H9 (cell line): ENCODE data around the gene ACSL6. TPM values are rescaled to one million over a fixed set of nuclear protein-coding genes. Genes with fewer than 3 reads are reported as not detected.

Experiments
- DNase-seq: peaks from one replicate; pipeline ENCODE4 v3.0.0-alpha.2; 2017
- H2AFZ ChIP-seq: one replicate; pipeline ENCODE4 v1.6.1; 2013; ENCODE audit warnings: mild to moderate bottlenecking, low read length, control low read depth, moderate library complexity
- H2AK5ac ChIP-seq: 2 replicates; pipeline ENCODE4 v1.6.1; 2013; ENCODE audit warnings: low read length, control low read depth, mixed read lengths; ENCODE audit not compliant: insufficient read length
- H2BK120ac ChIP-seq: one replicate; pipeline ENCODE4 v1.6.1; 2013; ENCODE audit warnings: low read depth, mild to moderate bottlenecking, low read length, control low read depth, inconsistent platforms; ENCODE audit not compliant: poor library complexity, severe bottlenecking
- H2BK12ac ChIP-seq: 2 replicates; pipeline ENCODE4 v1.6.1; 2013; ENCODE audit warnings: low read length, control low read depth, mixed read lengths, low read depth; ENCODE audit not compliant: insufficient read length
- H2BK15ac ChIP-seq: 2 replicates; pipeline ENCODE4 v1.6.1; 2013; ENCODE audit warnings: low read depth, low read length, control low read depth
- H2BK20ac ChIP-seq: one replicate; pipeline ENCODE4 v1.6.1; 2013; ENCODE audit warnings: low read depth, mild to moderate bottlenecking, low read length, control low read depth, inconsistent platforms; ENCODE audit not compliant: poor library complexity, severe bottlenecking
- H2BK5ac ChIP-seq: 2 replicates; pipeline ENCODE4 v1.6.1; 2013; ENCODE audit warnings: low read length, control low read depth, mixed read lengths; ENCODE audit not compliant: insufficient read length
- H3K14ac ChIP-seq: 2 replicates; pipeline ENCODE4 v1.6.1; 2013; ENCODE audit warnings: low read length, control low read depth; ENCODE audit not compliant: insufficient read depth
- H3K18ac ChIP-seq: 2 replicates; pipeline ENCODE4 v1.6.1; 2013; ENCODE audit warnings: low read depth, mild to moderate bottlenecking, mixed read lengths, low read length, control low read depth; ENCODE audit not compliant: insufficient read length
- H3K23ac ChIP-seq: 2 replicates; pipeline ENCODE4 v1.6.1; 2013; ENCODE audit warnings: low read length, control low read depth, mixed read lengths, low read depth; ENCODE audit not compliant: insufficient read length
- H3K23me2 ChIP-seq: 2 replicates; pipeline ENCODE4 v1.6.1; 2013; ENCODE audit warnings: low read depth, mild to moderate bottlenecking, mixed read lengths, low read length, control low read depth; ENCODE audit not compliant: insufficient read length, poor library complexity, severe bottlenecking
- H3K27ac ChIP-seq: 2 replicates; pipeline ENCODE4 v1.5.1; 2013; ENCODE audit warnings: low read length, control low read depth, mixed read lengths, low read depth; ENCODE audit not compliant: insufficient read length
- H3K27me3 ChIP-seq: 2 replicates; pipeline ENCODE4 v1.6.1; 2013; ENCODE audit warnings: low read length, control low read depth, inconsistent platforms; ENCODE audit not compliant: insufficient read depth
- H3K4ac ChIP-seq: 2 replicates; pipeline ENCODE4 v1.6.1; 2013; ENCODE audit warnings: low read depth, mild to moderate bottlenecking, control low read depth, inconsistent platforms, low read length, moderate library complexity
- H3K4me1 ChIP-seq: 2 replicates; pipeline ENCODE4 v1.6.1; 2013; ENCODE audit warnings: low read length, control low read depth, inconsistent platforms; ENCODE audit not compliant: insufficient read depth
- H3K4me2 ChIP-seq: 2 replicates; pipeline ENCODE4 v1.6.1; 2013; ENCODE audit warnings: low read length, control low read depth, mixed read lengths; ENCODE audit not compliant: insufficient read length, insufficient read depth
- H3K56ac ChIP-seq: 2 replicates; pipeline ENCODE4 v1.6.1; 2013; ENCODE audit warnings: low read depth, mild to moderate bottlenecking, mixed read lengths, low read length, control low read depth; ENCODE audit not compliant: insufficient read length
- H3K79me1 ChIP-seq: 2 replicates; pipeline ENCODE4 v1.6.1; 2013; ENCODE audit warnings: low read depth, mild to moderate bottlenecking, moderate library complexity, low read length, control low read depth, inconsistent platforms; ENCODE audit not compliant: insufficient read depth, poor library complexity, severe bottlenecking
- H3K79me2 ChIP-seq: 2 replicates; pipeline ENCODE4 v1.6.1; 2013; ENCODE audit warnings: low read length, control low read depth, inconsistent platforms; ENCODE audit not compliant: insufficient read depth
- H3K9ac ChIP-seq: 2 replicates; pipeline ENCODE4 v1.6.1; 2013; ENCODE audit warnings: low read length, control low read depth, mixed read lengths; ENCODE audit not compliant: insufficient read length; ENCODE audit errors: extremely low read depth
- H3K9me3 ChIP-seq: one replicate; pipeline ENCODE4 v1.6.1; 2013; ENCODE audit warnings: low read depth, low read length, inconsistent platforms; ENCODE audit not compliant: control insufficient read depth
- H3T11ph ChIP-seq: one replicate; pipeline ENCODE4 v1.6.1; 2013; ENCODE audit warnings: mild to moderate bottlenecking, low read length, control low read depth, inconsistent platforms
- H4K20me1 ChIP-seq: one replicate; pipeline ENCODE4 v1.6.1; 2013; ENCODE audit not compliant: control insufficient read depth, insufficient read length, insufficient read depth
- H4K5ac ChIP-seq: 2 replicates; pipeline ENCODE4 v1.6.1; 2013; ENCODE audit warnings: low read depth, mild to moderate bottlenecking, mixed read lengths, low read length, control low read depth; ENCODE audit not compliant: insufficient read length
- H4K8ac ChIP-seq: replicated peaks from 2 replicates; pipeline ENCODE4 v1.6.1; 2013; ENCODE audit warnings: low read length, control low read depth, mixed read lengths, low read depth; ENCODE audit not compliant: insufficient read length
- H4K91ac ChIP-seq: 2 replicates; pipeline ENCODE4 v1.6.1; 2013; ENCODE audit warnings: low read depth, mild to moderate bottlenecking, moderate library complexity, mixed read lengths, low read length, control low read depth; ENCODE audit not compliant: insufficient read length
- H3K27ac Mint-ChIP-seq, 3 experiments: 2 replicates in 2 of 3; 3 replicates in 1 of 3; pipeline ENCODE4 v1.8.0; 2020 to 2021; ENCODE audit warnings: mixed read lengths in 3 of 3, mild to moderate bottlenecking in 1 of 3, moderate library complexity in 1 of 3
- H3K27me3 Mint-ChIP-seq: 2 replicates; pipeline ENCODE4 v1.8.0; 2021; ENCODE audit warnings: low read depth, mild to moderate bottlenecking, moderate library complexity, mixed read lengths
- H3K36me3 Mint-ChIP-seq, 3 experiments: 2 replicates in 2 of 3; 3 replicates in 1 of 3; pipeline ENCODE4 v1.8.0; 2020 to 2021; ENCODE audit warnings: low read depth in 3 of 3, mixed read lengths in 3 of 3; ENCODE audit not compliant: insufficient read depth in 1 of 3
- H3K4me1 Mint-ChIP-seq, 2 experiments: 2 replicates each; pipeline ENCODE4 v1.8.0; 2020; ENCODE audit warnings: mixed read lengths in 2 of 2
- H3K4me3 Mint-ChIP-seq, 2 experiments: 2 replicates in 1 of 2; 3 replicates in 1 of 2; pipeline ENCODE4 v1.8.0; 2020 to 2021; ENCODE audit warnings: mild to moderate bottlenecking in 2 of 2, mixed read lengths in 2 of 2, moderate library complexity in 1 of 2
- H3K9me3 Mint-ChIP-seq, 2 experiments: 2 replicates in 1 of 2; 3 replicates in 1 of 2; pipeline ENCODE4 v1.8.0; 2020; ENCODE audit warnings: mild to moderate bottlenecking in 2 of 2, mixed read lengths in 2 of 2, moderate library complexity in 1 of 2
- CTCF ChIP-seq: fragments of 200-600 bp; sonication (generic); conservative IDR thresholded peaks from 3 replicates; pipeline ENCODE4 v1.8.0; 2021; ENCODE audit warnings: antibody characterized with exemption, mild to moderate bottlenecking
- WGBS: extraction: QIAGEN DNeasy Blood & Tissue Kit; methylation state at CpG from one replicate; pipeline ENCODE4 v1.1.7; 2013; ENCODE audit warnings: missing lambda C conversion rate, low lambda C conversion rate, mixed read lengths; ENCODE audit not compliant: insufficient read length; ENCODE audit errors: extremely low coverage; 5-methylcytosine and 5-hydroxymethylcytosine counted together
- total RNA-seq: library from RNA; stranded (reverse); gene quantifications from 2 replicates; pipeline ENCODE4 v1.2.1, GENCODE V29; 2021

The ACSL6 gene
- total RNA-seq, 1 experiment from 2014 or later, result 1.6 TPM

- no peaks in the 10 kb centered on the region for H3K9me3 ChIP-seq
- H3K27me3 ChIP-seq, result no peaks in the 10 kb centered on the region
- no peak overlapping the region for H2BK5ac ChIP-seq
- no peak overlapping the region for H3K9ac ChIP-seq
- H3K9me3 Mint-ChIP-seq, result no peaks in the 10 kb centered on the region; a peak in 1 of 5 replicates
- peaks cover 13% of the 10 kb centered on the region; the same call in 1 of the 2 replicates for H3K4me1 ChIP-seq
- no peak overlapping the region for H3K27ac Mint-ChIP-seq
- no peak overlapping the region for H2BK20ac ChIP-seq
- no peaks in the 10 kb centered on the region; a peak in 1 of 7 replicates for H3K36me3 Mint-ChIP-seq
- H4K91ac ChIP-seq, result no peak overlapping the region
- H3K14ac ChIP-seq, result no peak overlapping the region; the same call in 1 of the 2 replicates
- TF ChIP-seq CTCF, result no peak
- no peak overlapping the region for H3K23ac ChIP-seq
- no peaks in the 10 kb centered on the region for H3K79me1 ChIP-seq
- H2BK15ac ChIP-seq, result no peak overlapping the region
- DNase-seq, result no peak
- no peak overlapping the region for H2AFZ ChIP-seq
- H4K8ac ChIP-seq, result no peak overlapping the region
- H2BK120ac ChIP-seq, result no peak overlapping the region
- no CpG with 5 or more reads among the region's 3 CpGs for WGBS
- H3K27ac ChIP-seq, result no peak overlapping the region
- peaks cover under 1% of the 10 kb centered on the region for H3K23me2 ChIP-seq
- H3T11ph ChIP-seq, result no peak overlapping the region
- H3K4me3 Mint-ChIP-seq, result no peak overlapping the region
- H3K4ac ChIP-seq, result no peak overlapping the region
- H3K4me1 Mint-ChIP-seq, result peaks cover 40 to 42% of the 10 kb centered on the region in 2 experiments
- no peak overlapping the region for H3K4me2 ChIP-seq
- H3K27me3 Mint-ChIP-seq, result peaks cover 35% of the 10 kb centered on the region
- no peaks in the 10 kb centered on the region for H3K79me2 ChIP-seq
- H4K20me1 ChIP-seq, result no peaks in the 10 kb centered on the region
- no peak overlapping the region for H2AK5ac ChIP-seq
- H3K56ac ChIP-seq, result no peak overlapping the region
- H4K5ac ChIP-seq, result no peak overlapping the region
- no peak overlapping the region for H2BK12ac ChIP-seq
- no peak overlapping the region for H3K18ac ChIP-seq
Observed at GRCh38 chr5:132005591-132005990, 5.9 kb downstream of the ACSL6 start.
